Activated T-helper 2 cell treated with anti-CD3 and anti-CD28 coated beads, Interferon-gamma antibody, Interleukin-2, Interleukin-4, amounts not matched to agents 10 μg/mL and 5 μg/mL and 100 μg/mL, durations not matched to agents 14 hours and 24 hours and 36 hours (primary cell): ENCODE data around the gene LRRN4CL. TPM values are rescaled to one million over a fixed set of nuclear protein-coding genes. Genes with fewer than 3 reads are reported as not detected.

Experiments used
- DNase-seq: peaks from one replicate; pipeline ENCODE4 v3.0.0; 2021; ENCODE audit warnings: low spot score
- H3K27ac Mint-ChIP-seq: one replicate; pipeline ENCODE4 v1.8.0; 2021; ENCODE audit warnings: mixed read lengths
- H3K27me3 Mint-ChIP-seq: one replicate; pipeline ENCODE4 v1.8.0; 2021; ENCODE audit warnings: low read depth, mixed read lengths
- H3K36me3 Mint-ChIP-seq: one replicate; pipeline ENCODE4 v1.8.0; 2021; ENCODE audit warnings: low read depth, mixed read lengths
- H3K4me1 Mint-ChIP-seq: one replicate; pipeline ENCODE4 v1.8.0; 2021; ENCODE audit warnings: low read depth, mixed read lengths
- H3K4me3 Mint-ChIP-seq: one replicate; pipeline ENCODE4 v1.8.0; 2021; ENCODE audit warnings: low read depth, mild to moderate bottlenecking, moderate library complexity, mixed read lengths
- H3K9me3 Mint-ChIP-seq: one replicate; pipeline ENCODE4 v1.8.0; 2021; ENCODE audit warnings: mixed read lengths
- intact Hi-C: fragments of 100-400 bp; cut with micrococcal nuclease; formaldehyde crosslinking; loops from one replicate; pipeline ENCODE4 v1.15.1; 2023
- total RNA-seq: library from RNA; stranded (reverse); gene quantifications from 2 replicates; pipeline ENCODE4 v1.2.3, GENCODE V29; 2022

Gene LRRN4CL
- total RNA-seq, 1 donor from 2014 or later, result 0.23 TPM

DNA sequence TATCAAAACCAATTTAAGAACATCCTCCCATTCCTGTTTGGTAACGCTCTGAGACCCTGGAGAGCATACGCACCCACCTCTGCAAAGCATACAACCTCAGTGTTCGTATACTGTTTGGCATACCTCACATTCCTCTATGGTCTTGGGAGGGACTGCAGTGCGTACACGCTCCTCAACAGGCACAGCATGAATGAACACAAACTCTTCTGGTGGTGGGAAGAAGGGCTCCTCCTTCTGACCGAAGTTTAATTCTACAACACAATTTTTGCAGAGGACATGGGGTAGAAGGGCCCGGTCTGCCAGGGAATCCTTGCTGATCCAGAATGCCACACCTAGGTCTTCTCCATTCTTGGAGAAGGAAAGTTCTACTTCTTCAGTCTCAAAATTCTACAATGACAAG lies 32.7 kb upstream of the LRRN4CL start:
- Mint-ChIP-seq H3K27me3 (no peaks in the 10 kb centered on the region), H3K9me3 (no peaks in the 10 kb centered on the region), H3K27ac (peak overlapping the region; percentile 52), H3K36me3 (peaks cover 92% of the 10 kb centered on the region), H3K4me1 (peaks cover 53% of the 10 kb centered on the region), H3K4me3 (no peak overlapping the region)
- intact Hi-C loops, result no loop called here
- no peak for DNase-seq

DNA sequence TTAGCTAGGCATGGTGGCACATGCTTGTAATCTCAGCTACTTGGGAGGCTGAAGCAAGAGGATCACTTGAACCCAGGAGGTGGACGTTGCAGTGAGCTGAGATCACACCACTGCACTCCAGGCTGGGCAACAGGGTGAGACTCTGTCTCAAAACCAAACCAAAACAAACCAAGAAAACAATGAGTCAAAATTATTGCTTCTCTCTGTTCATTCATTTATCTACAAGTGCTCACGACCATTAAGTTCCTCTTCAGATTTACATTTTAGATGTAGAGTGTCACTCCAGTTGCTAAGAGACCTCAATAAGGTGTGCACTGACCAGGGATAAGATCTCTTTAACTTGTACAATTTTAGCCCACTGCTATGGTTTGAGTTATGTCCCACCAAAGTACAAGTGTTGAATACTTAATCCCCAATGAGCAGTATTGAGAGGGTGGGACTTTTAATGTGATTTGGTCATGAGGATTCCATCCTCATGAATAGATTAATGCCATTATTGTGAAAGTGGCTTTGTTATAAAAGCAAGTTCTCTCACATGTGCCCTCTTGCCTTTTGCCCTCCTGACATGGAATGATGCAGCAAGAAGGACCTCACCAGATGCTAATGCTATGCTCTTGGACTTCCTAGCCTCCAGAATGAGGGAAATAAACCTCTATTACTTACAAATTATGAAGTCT lies 30.1 kb upstream of the LRRN4CL start:
- peak overlapping the region; percentile 38 for H3K27ac Mint-ChIP-seq
- peaks cover 60% of the 10 kb centered on the region for H3K4me1 Mint-ChIP-seq

DNA sequence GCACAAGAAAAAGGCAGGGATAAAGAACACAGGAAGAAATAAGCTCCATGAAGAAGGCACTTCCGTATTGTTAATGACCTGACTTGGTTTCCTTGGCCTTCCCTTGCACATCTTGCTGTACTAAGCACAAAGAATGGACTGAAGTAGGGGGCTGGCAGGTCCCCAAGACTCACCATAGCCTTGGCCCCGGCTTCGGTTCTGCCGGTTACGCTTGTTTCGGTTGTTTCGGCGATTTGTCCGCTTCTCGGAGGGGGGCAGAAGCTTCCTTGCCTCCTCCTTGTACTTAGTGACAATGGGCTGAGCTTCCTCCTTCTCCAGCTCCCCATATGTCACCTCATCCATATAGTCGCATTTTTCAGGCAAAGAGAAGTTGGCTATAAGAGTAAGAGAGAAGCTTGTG lies 27.5 kb upstream of the LRRN4CL start:
- H3K27me3 Mint-ChIP-seq, result no peaks in the 10 kb centered on the region
- H3K9me3 Mint-ChIP-seq, result no peaks in the 10 kb centered on the region
- intact Hi-C loops, result no loop called here
- H3K4me1 Mint-ChIP-seq, result peaks cover 62% of the 10 kb centered on the region
- no peak overlapping the region for H3K27ac Mint-ChIP-seq
- H3K4me3 Mint-ChIP-seq, result no peak overlapping the region
- peaks cover 92% of the 10 kb centered on the region for H3K36me3 Mint-ChIP-seq
- no peak for DNase-seq

More for the DNA sequence above, 30.1 kb upstream of the LRRN4CL start:
- intact Hi-C loops, result no loop called here
- H3K9me3 Mint-ChIP-seq, result no peaks in the 10 kb centered on the region
- no peak for DNase-seq
- peaks cover 95% of the 10 kb centered on the region for H3K36me3 Mint-ChIP-seq
- no peaks in the 10 kb centered on the region for H3K27me3 Mint-ChIP-seq
- H3K4me3 Mint-ChIP-seq, result no peak overlapping the region

DNA sequence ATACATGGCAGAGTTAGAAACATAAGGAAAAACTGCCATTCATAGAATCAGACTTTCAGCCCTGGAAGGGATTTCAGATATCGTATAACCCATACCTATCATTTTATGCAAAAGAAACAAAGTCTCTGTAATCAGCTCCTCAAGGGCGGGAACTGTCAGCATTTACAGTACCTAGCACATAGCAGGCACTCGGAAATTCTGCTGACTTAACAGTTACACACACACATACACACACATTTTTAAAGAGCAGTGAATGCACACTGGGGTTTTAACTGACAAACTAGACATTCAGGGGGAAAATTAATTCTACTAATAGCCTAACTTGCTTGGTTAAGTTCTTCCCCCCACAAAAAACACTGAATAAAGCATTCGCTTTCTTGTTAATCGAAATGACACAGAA lies 26.9 kb upstream of the LRRN4CL start:
- peaks cover 57% of the 10 kb centered on the region for H3K4me1 Mint-ChIP-seq
- H3K27ac Mint-ChIP-seq, result peak overlapping the region; percentile 5
- DNase-seq, result no peak
- H3K27me3 Mint-ChIP-seq, result no peaks in the 10 kb centered on the region
- no peak overlapping the region for H3K4me3 Mint-ChIP-seq
- no peaks in the 10 kb centered on the region for H3K9me3 Mint-ChIP-seq
- H3K36me3 Mint-ChIP-seq, result peaks cover 91% of the 10 kb centered on the region
- intact Hi-C loops, result no loop called here

DNA sequence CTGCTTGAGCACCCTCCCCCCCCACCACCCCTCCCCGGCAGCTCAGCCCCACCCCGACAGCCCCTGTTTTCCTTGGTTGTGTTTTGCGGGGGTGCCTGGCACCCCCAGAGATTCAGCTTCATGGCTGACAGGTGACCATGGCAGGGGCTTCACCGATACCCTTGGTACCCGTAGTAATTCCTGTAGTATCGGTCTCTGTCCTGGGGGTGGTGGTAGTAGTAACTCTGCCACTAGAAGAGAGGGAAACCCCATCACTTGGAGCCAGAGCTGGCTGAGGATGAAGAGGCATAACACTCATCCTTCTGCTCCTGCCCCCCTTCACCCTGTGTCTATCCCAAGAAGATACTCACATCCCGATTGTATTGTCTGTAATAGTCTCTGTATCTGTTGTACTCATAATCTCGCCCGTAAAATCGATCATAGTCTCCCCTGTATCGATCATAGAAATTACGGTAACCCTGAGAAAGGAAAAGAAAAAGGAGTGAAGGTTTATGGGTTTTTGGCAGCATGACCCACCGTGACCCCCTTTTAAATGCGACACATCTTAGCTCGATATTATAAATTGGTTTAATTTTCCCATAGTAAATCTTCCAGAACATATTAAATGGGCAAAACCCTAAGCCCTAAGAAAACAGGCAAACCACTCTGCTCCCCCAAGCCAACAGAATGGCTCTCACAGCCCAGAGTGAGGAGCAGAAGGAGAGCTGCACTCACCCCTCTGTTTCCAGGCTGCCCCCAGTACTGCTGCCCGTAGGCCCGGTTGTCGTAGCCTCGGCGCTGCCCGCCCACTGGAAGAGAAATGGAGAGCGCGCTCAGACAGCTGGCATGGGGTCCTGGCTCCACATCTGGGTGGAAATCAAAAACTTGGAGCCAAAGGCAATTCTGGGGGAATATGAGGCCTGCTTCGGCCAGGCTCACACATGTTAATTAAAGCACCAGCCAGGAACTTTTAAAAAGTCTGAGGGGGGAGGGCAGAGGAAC lies 26.1 kb upstream of the LRRN4CL start:
- Mint-ChIP-seq H3K36me3 (peaks cover 90% of the 10 kb centered on the region), H3K4me3 (no peak overlapping the region)
- no peak for DNase-seq

DNA sequence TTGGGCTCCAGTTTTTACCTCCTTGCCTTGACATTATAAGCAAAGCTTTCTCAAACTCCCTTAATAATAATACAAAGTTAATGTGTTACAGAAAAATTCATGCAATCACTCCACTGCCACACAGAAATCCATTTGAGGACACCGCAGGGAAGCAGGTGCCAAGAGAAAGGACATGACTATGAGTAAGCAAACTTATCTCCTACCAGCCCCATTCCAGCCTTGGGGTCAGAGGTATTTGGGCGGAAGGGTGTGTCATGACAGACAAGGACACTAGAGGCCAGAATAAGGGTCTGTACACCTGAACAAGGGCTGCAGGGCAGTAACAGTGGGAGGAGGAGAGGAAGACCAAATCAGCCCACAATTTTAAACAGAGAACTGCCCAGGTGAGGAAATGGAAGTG lies 24.0 kb upstream of the LRRN4CL start:
- intact Hi-C loops, result loop anchor here (2.0 kb wide), 1 partner anchor 43 kb away; the partner anchor contains the start of gene UQCC3

More for the DNA sequence above, 26.1 kb upstream of the LRRN4CL start:
- Mint-ChIP-seq H3K4me1 (peaks cover 56% of the 10 kb centered on the region), H3K27me3 (no peaks in the 10 kb centered on the region), H3K27ac (peak overlapping the region; percentile 57), H3K9me3 (no peaks in the 10 kb centered on the region)
- intact Hi-C loops, result no loop called here

DNA sequence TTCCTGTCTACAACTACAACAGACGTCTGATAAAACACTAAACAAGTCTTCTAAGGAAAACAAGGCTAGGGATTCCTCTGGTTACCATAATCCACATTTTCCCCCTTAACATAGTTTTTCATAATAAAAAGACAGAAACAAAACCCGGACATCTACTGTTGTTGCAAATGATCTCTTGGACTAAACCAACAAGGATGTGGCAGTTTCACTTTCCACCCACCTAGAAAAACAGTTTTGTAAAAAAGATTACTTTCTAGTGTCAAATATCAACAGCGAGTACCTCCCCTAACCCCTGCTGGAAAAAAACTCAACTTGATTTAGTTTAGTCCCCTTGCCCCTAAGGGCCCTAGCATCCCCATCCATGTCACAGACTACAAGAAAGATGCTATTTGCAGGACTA lies 23.5 kb upstream of the LRRN4CL start:
- Mint-ChIP-seq H3K27me3 (no peaks in the 10 kb centered on the region), H3K27ac (peak overlapping the region; percentile 87), H3K4me1 (peaks cover 58% of the 10 kb centered on the region), H3K9me3 (no peaks in the 10 kb centered on the region), H3K4me3 (peak overlapping the region; percentile 27), H3K36me3 (peaks cover 74% of the 10 kb centered on the region)
- DNase-seq, result no peak
- intact Hi-C loops, result loop anchor here (2.0 kb wide), 1 partner anchor 42 kb away; the partner anchor contains the start of gene UQCC3

More for the DNA sequence above, 24.0 kb upstream of the LRRN4CL start:
- no peaks in the 10 kb centered on the region for H3K27me3 Mint-ChIP-seq
- peak overlapping the region; percentile 87 for H3K27ac Mint-ChIP-seq
- peak overlapping the region; percentile 24 for H3K4me3 Mint-ChIP-seq
- H3K9me3 Mint-ChIP-seq, result no peaks in the 10 kb centered on the region
- DNase-seq, result no peak
- peaks cover 78% of the 10 kb centered on the region for H3K36me3 Mint-ChIP-seq
- peaks cover 57% of the 10 kb centered on the region for H3K4me1 Mint-ChIP-seq

DNA sequence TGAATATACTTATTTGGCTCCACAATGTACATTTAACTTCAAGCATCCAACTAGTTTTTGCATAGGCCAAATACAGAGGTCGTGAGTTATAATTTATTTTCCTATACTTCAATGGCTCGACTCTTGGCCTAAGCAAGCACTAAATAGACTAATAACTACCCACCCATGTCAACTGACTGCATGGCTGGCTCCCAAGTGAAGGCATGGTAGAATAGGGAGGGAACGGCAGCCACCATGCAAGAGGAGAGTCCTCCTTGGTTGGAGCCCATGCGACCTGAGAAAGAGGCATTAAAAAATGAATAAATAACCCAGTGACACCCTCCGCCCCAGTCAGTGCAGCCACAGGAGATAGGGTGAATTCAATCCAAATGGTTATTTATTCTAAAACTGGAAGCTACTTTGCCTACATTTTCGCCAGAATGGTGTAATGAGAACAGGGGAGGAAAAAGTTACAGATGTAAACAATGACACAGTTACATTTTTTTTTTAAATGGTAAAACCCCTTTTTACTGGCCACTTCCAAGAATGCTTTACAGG lies 23.0 kb upstream of the LRRN4CL start:
- H3K27ac Mint-ChIP-seq, result peak overlapping the region; percentile 87
- peak overlapping the region; percentile 27 for H3K4me3 Mint-ChIP-seq
- H3K9me3 Mint-ChIP-seq, result no peaks in the 10 kb centered on the region
- H3K4me1 Mint-ChIP-seq, result peaks cover 58% of the 10 kb centered on the region
- no peaks in the 10 kb centered on the region for H3K27me3 Mint-ChIP-seq
- no peak for DNase-seq
- intact Hi-C loops, result loop anchor here (2.0 kb wide), 1 partner anchor 42 kb away; the partner anchor contains the start of gene UQCC3
- peaks cover 70% of the 10 kb centered on the region for H3K36me3 Mint-ChIP-seq

DNA sequence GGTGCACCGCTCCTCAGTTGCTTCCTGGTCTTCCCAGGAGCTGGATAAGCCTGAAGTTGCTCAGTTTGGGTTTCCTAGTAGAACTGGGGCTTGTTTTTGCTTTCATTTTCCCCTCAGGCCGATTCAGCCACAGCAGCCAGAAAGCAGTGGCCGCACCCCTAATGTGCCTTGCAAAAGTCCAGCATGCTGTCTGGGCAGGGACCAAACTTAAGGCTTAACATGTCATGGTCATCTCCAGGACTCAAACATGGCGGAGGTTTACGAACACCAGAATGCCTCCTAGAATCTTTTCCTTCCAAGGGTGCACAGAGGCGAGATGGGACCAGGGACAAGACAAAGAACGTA lies 20.6 kb upstream of the LRRN4CL start:
- H3K27ac Mint-ChIP-seq, result peak overlapping the region; percentile 88
- H3K9me3 Mint-ChIP-seq, result no peaks in the 10 kb centered on the region
- H3K4me1 Mint-ChIP-seq, result peaks cover 60% of the 10 kb centered on the region
- intact Hi-C loops, result no loop called here
- H3K27me3 Mint-ChIP-seq, result no peaks in the 10 kb centered on the region
- H3K36me3 Mint-ChIP-seq, result peaks cover 51% of the 10 kb centered on the region
- peak overlapping the region; percentile 82 for H3K4me3 Mint-ChIP-seq
- no peak for DNase-seq

DNA sequence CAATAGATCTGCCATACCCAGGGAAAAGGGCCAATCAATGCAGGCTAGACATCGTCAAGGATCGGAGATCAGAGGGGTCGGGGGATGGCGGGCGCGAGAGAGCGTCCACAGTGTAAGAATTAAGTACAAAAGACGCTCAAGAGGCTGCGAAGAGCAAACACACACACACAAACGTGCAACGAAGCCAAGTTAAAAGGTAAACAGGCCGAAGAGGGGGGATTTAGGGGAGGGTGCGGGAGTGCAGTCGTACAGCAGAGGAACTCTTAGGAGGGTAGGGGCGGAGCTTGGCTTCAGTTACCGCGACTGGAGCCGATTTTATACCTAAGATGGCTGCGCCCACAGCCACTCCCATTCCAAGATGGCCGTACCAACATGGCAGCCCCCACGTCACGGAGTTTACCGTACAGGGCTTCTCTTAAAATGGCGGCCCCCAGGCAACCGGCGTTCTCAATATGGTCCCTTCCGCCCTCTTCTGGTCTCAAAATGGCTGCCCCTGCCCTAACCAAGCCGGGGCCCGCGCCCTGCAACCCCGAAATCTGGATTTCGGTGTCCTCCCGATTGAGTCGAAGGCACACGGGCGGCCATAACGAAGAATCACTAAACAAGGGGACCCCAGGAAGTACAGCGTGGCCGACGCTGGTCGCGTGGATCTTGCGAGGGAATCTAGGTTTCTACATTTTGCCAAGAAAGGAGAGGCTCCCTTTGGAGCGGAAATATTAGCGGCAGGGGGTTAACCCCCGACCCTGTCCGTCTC lies 20.1 kb upstream of the LRRN4CL start:
- Mint-ChIP-seq H3K27ac (peak overlapping the region; percentile 88), H3K36me3 (peaks cover 51% of the 10 kb centered on the region), H3K4me3 (peak overlapping the region; percentile 82), H3K4me1 (peaks cover 56% of the 10 kb centered on the region), H3K27me3 (no peaks in the 10 kb centered on the region), H3K9me3 (no peaks in the 10 kb centered on the region)
- peak; percentile 94 for DNase-seq
- intact Hi-C loops, result loop anchor here (1.0 to 5.0 kb wide), 6 partner anchors 18 to 172 kb away; partner anchors contain the start of genes GANAB, HNRNPUL2, STX5 and TAF6L

DNA sequence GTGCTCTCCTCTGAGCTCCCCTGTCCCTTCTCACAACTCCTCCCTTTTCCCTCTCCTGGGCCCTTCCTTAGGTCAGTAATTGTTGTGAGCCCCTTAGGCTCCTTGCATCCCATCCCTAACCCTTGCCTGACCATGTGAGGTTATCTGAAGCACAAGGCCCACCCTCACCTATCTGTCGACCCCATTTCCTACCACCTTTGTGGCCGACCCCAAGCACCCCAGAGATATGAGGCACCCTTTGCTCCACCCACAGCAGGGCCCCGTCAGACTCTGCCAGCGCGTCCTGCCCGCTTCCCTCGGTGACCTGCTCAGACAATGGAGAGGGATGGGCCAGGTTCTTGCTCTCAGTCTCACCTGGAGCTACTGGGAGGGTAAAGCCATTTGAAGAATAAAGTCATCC lies 19.5 kb upstream of the LRRN4CL start:
- intact Hi-C loops, result loop anchor here (1.0 to 5.0 kb wide), 6 partner anchors 19 to 173 kb away; partner anchors contain the start of genes GANAB, HNRNPUL2, STX5 and TAF6L
- peak; percentile 36 for DNase-seq
- Mint-ChIP-seq H3K27me3 (no peaks in the 10 kb centered on the region), H3K4me3 (peak overlapping the region; percentile 82), H3K36me3 (peaks cover 45% of the 10 kb centered on the region), H3K27ac (peak overlapping the region; percentile 88), H3K4me1 (peaks cover 51% of the 10 kb centered on the region), H3K9me3 (no peaks in the 10 kb centered on the region)

DNA sequence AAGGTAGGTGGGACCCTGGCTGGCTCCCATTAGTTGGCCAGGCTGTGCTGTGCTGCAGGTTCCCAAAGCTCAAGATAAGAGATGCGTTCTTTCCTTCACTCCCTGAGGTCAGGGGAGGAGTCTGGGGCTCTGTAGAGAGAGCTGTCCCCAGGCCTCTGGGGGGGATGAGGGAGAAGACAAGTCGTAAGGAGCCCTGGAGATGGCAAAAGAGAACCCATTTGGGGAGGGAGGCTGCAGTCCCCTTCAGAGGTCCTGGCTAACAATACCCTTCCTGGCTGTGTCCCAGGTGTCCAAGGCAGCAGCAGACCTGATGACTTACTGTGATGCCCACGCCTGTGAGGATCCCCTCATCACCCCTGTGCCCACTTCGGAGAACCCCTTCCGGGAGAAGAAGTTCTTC lies 19.1 kb upstream of the LRRN4CL start:
- peaks cover 44% of the 10 kb centered on the region for H3K36me3 Mint-ChIP-seq

More for the DNA sequence above, 19.1 kb upstream of the LRRN4CL start:
- H3K9me3 Mint-ChIP-seq, result no peaks in the 10 kb centered on the region
- H3K27ac Mint-ChIP-seq, result peak overlapping the region; percentile 88
- DNase-seq, result no peak
- H3K27me3 Mint-ChIP-seq, result no peaks in the 10 kb centered on the region
- peak overlapping the region; percentile 82 for H3K4me3 Mint-ChIP-seq
- peaks cover 47% of the 10 kb centered on the region for H3K4me1 Mint-ChIP-seq
- intact Hi-C loops, result loop anchor here (5.0 kb wide), 1 partner anchor 124 kb away; the partner anchor contains the start of genes STX5 and TEX54
